Measurements from ENCODE around the gene FRMD4A.

The FRMD4A gene

DNA sequence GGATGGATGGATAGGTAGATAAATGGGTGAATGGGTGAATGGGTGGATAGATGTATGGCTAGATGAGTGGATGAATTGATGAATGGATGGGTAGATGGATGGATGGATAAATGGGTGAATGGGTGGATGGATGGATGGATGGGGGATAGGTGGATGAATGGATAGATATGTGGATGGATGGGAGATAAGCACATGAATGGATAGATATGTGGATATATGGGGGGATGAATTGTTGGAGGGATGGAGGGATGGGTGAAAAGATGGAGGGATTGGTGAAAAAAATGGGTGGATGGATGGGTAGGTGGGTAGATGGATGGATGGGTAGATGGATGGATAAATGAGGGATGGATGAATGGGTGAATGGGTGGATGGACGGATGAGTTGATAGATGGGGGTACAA lies 196.4 kb downstream of the FRMD4A start:
- TF ChIP-seq, protein P1, sequence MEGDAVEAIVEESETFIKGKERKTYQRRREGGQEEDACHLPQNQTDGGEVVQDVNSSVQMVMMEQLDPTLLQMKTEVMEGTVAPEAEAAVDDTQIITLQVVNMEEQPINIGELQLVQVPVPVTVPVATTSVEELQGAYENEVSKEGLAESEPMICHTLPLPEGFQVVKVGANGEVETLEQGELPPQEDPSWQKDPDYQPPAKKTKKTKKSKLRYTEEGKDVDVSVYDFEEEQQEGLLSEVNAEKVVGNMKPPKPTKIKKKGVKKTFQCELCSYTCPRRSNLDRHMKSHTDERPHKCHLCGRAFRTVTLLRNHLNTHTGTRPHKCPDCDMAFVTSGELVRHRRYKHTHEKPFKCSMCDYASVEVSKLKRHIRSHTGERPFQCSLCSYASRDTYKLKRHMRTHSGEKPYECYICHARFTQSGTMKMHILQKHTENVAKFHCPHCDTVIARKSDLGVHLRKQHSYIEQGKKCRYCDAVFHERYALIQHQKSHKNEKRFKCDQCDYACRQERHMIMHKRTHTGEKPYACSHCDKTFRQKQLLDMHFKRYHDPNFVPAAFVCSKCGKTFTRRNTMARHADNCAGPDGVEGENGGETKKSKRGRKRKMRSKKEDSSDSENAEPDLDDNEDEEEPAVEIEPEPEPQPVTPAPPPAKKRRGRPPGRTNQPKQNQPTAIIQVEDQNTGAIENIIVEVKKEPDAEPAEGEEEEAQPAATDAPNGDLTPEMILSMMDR (IDR thresholded peaks at IDR 0.05), result no peak
- Histone ChIP-seq H3K4me1 (ENCODE audit: control insufficient read depth in 1 of 2, insufficient read depth in 1 of 2, low read depth in 1 of 2, low read length in 1 of 2) (no peaks in the 10 kb centered on the region), H3K4me3 (ENCODE audit: low read depth in 1 of 2, low read length in 1 of 2) (no peak overlapping the region), H3K27ac (no peak overlapping the region), H3K27me3 (no peaks in the 10 kb centered on the region), H3K9me3 (no peaks in the 10 kb centered on the region), H3K36me3 (no peaks in the 10 kb centered on the region)

DNA sequence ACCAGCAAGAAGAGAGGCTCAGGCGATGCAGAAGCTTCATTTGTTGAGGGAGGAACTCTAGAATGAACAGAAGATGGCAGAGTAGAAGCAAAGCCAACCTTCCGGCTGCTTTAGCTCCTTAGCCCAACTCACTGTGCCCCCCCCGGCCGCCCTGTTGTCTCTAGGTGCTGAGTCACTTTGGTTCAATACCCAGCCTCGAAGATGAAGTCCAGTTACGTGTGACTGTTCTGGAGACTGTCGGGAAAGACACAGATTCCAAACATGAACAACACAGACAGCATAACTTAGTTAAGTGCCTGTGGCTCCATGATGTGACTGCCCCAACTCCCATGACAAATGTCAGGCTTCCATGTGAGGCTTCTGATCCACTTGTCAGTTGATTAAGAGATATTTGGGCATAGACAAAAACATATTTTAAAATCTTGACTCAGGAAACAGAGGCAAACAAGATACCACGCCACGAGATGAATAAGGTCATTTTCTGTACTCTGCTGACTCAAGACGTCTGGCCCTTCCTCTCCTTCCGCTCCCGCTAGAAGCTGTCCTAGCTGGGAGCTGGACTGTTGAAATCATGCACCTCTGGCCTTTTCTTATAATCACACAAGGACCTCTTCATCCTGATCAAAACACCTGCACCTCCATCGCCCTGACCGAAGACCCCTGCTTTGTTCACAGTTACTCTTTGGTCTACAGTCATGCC lies 199.3 kb downstream of the FRMD4A start:
- TF ChIP-seq, protein P1 (IDR thresholded peaks at IDR 0.05), result no peak
- Histone ChIP-seq H3K4me1 (ENCODE audit: control insufficient read depth in 1 of 2, insufficient read depth in 1 of 2, low read depth in 1 of 2, low read length in 1 of 2) (no peaks in the 10 kb centered on the region), H3K9me3 (no peaks in the 10 kb centered on the region), H3K4me3 (ENCODE audit: low read depth in 1 of 2, low read length in 1 of 2) (no peak overlapping the region), H3K27me3 (no peaks in the 10 kb centered on the region), H3K36me3 (no peaks in the 10 kb centered on the region), H3K27ac (no peak overlapping the region)

DNA sequence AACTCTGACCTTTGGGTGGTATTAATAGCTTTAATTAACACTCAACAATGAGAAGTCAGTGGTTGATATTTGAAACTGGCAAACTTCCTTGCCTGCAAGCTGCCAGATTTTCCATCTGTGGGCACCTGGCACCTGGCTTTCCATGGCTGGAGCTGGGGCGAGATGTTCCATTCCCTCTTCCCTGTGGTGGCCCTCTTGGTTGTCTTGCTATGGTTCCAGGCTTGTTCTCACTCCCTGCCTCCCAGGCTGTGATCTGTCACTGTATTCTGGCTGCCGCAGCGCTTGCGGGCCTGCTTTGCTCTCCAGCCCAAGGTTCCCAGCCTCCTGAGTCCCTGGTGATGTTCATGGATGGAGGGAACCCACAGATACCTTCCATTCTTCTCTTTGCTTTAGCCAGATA lies 201.0 kb downstream of the FRMD4A start:
- TF ChIP-seq, protein P1 (IDR thresholded peaks at IDR 0.05), result no peak
- no peaks in the 10 kb centered on the region for H3K4me1 ChIP-seq (ENCODE audit: control insufficient read depth in 1 of 2, insufficient read depth in 1 of 2, low read depth in 1 of 2, low read length in 1 of 2)
- no peak overlapping the region for H3K4me3 ChIP-seq (ENCODE audit: low read depth in 1 of 2, low read length in 1 of 2)
- H3K36me3 ChIP-seq, result no peaks in the 10 kb centered on the region
- H3K27ac ChIP-seq, result no peak overlapping the region
- H3K9me3 ChIP-seq, result no peaks in the 10 kb centered on the region
- no peaks in the 10 kb centered on the region for H3K27me3 ChIP-seq

DNA sequence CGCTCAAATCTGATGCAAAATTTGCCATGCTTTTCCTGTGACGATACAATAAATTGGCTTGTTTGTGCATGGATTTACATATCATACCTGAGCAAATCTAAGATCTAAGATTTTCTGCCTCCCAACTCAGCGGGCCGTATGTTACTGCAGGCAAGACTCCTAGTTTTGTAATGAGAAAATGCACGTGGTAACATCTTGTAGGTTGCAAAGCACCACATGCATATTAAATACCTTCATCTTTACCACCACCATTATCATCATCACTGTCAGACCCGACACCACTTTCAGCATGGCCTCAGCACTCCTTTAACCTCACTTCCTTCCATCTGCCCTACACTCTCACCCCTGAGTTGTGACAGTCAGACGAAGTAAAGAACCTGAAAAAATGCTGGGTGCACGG lies 202.2 kb downstream of the FRMD4A start:
- Histone ChIP-seq H3K4me1 (ENCODE audit: control insufficient read depth in 1 of 2, insufficient read depth in 1 of 2, low read depth in 1 of 2, low read length in 1 of 2) (no peaks in the 10 kb centered on the region), H3K9me3 (no peaks in the 10 kb centered on the region), H3K4me3 (ENCODE audit: low read depth in 1 of 2, low read length in 1 of 2) (no peak overlapping the region), H3K36me3 (no peaks in the 10 kb centered on the region), H3K27me3 (no peaks in the 10 kb centered on the region), H3K27ac (no peak overlapping the region)
- TF ChIP-seq, protein P1 (IDR thresholded peaks at IDR 0.05), result no peak

GRCh38 chr10:14126697-14127440 lies 203.9 kb downstream of the FRMD4A start:
- H3K4me3 ChIP-seq (ENCODE audit: low read depth in 1 of 2, low read length in 1 of 2), result no peak overlapping the region
- H3K27me3 ChIP-seq, result no peaks in the 10 kb centered on the region
- no peak overlapping the region for H3K27ac ChIP-seq
- H3K4me1 ChIP-seq (ENCODE audit: control insufficient read depth in 1 of 2, insufficient read depth in 1 of 2, low read depth in 1 of 2, low read length in 1 of 2), result no peaks in the 10 kb centered on the region
- no peaks in the 10 kb centered on the region for H3K9me3 ChIP-seq
- TF ChIP-seq, protein P1 (IDR thresholded peaks at IDR 0.05), result no peak
- no peaks in the 10 kb centered on the region for H3K36me3 ChIP-seq
